GM23338 (cell line): ENCODE data around the gene DGLUCY.

Experiments used
- CREB1 ChIP-seq: fragments of 250-450 bp; sonication (Bioruptor Pico); IDR thresholded peaks from 2 replicates; pipeline ENCODE4 v1.5.0; 2020; ENCODE audit warnings: low read depth, mild to moderate bottlenecking, moderate library complexity
- EZH2 ChIP-seq: fragments of 200-600 bp; sonication (generic); IDR thresholded peaks from one replicate; pipeline ENCODE4 v1.8.0; 2017; ENCODE audit warnings: antibody characterized with exemption, mild to moderate bottlenecking, low read depth; ENCODE audit not compliant: unreplicated experiment
- EZH2phosphoT487 ChIP-seq: fragments of 200-600 bp; sonication (generic); IDR thresholded peaks from one replicate; pipeline ENCODE4 v1.8.1; 2018; ENCODE audit warnings: antibody characterized with exemption; ENCODE audit not compliant: unreplicated experiment
- JUNB ChIP-seq: IDR thresholded peaks from one replicate; pipeline ENCODE4 v1.6.1; 2016; ENCODE audit warnings: antibody characterized with exemption; ENCODE audit not compliant: unreplicated experiment
- NANOG ChIP-seq: IDR thresholded peaks from 2 replicates; pipeline ENCODE4 v1.6.1; 2016; ENCODE audit warnings: antibody characterized with exemption, borderline replicate concordance
- POLR2AphosphoS5 ChIP-seq: IDR thresholded peaks from 2 replicates; pipeline ENCODE4 v1.6.1; 2016; ENCODE audit warnings: antibody characterized with exemption, low read depth
- STAT1 ChIP-seq: IDR thresholded peaks from one replicate; pipeline ENCODE4 v1.6.1; 2016; ENCODE audit warnings: antibody characterized with exemption; ENCODE audit not compliant: unreplicated experiment
- ZNF114 ChIP-seq: fragments of 250-450 bp; sonication (Bioruptor Pico); IDR thresholded peaks from 2 replicates; pipeline ENCODE4 v1.5.0; 2020; ENCODE audit warnings: mild to moderate bottlenecking, moderate library complexity
- ZNF462 ChIP-seq: fragments of 250-450 bp; sonication (Bioruptor Pico); IDR thresholded peaks from 2 replicates; pipeline ENCODE4 v1.5.0; 2020; ENCODE audit warnings: mild to moderate bottlenecking, moderate library complexity
- TF ChIP-seq, protein P1 (sequence below), 2 experiments: fragments of 200-600 bp in 1 of 2; sonication (generic) in 1 of 2; conservative IDR thresholded peaks; 2 replicates each; pipeline versions ENCODE4 v1.5.1 to v1.6.1; 2016 to 2017; ENCODE audit warnings: antibody characterized with exemption in 2 of 2, low read depth in 2 of 2, mild to moderate bottlenecking in 2 of 2, moderate library complexity in 1 of 2
- TF ChIP-seq, protein P2 (sequence below): IDR thresholded peaks from one replicate; pipeline ENCODE4 v1.6.1; 2018; ENCODE audit warnings: antibody characterized with exemption; ENCODE audit not compliant: unreplicated experiment

GRCh38 chr14:91173904-91174303 is 60.0 kb downstream of the DGLUCY start:
- TF ChIP-seq, protein P1, sequence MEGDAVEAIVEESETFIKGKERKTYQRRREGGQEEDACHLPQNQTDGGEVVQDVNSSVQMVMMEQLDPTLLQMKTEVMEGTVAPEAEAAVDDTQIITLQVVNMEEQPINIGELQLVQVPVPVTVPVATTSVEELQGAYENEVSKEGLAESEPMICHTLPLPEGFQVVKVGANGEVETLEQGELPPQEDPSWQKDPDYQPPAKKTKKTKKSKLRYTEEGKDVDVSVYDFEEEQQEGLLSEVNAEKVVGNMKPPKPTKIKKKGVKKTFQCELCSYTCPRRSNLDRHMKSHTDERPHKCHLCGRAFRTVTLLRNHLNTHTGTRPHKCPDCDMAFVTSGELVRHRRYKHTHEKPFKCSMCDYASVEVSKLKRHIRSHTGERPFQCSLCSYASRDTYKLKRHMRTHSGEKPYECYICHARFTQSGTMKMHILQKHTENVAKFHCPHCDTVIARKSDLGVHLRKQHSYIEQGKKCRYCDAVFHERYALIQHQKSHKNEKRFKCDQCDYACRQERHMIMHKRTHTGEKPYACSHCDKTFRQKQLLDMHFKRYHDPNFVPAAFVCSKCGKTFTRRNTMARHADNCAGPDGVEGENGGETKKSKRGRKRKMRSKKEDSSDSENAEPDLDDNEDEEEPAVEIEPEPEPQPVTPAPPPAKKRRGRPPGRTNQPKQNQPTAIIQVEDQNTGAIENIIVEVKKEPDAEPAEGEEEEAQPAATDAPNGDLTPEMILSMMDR (conservative IDR thresholded peaks at IDR 0.05; ENCODE audit: low read depth in 2 of 2), result no peak
- TF ChIP-seq, protein P2, sequence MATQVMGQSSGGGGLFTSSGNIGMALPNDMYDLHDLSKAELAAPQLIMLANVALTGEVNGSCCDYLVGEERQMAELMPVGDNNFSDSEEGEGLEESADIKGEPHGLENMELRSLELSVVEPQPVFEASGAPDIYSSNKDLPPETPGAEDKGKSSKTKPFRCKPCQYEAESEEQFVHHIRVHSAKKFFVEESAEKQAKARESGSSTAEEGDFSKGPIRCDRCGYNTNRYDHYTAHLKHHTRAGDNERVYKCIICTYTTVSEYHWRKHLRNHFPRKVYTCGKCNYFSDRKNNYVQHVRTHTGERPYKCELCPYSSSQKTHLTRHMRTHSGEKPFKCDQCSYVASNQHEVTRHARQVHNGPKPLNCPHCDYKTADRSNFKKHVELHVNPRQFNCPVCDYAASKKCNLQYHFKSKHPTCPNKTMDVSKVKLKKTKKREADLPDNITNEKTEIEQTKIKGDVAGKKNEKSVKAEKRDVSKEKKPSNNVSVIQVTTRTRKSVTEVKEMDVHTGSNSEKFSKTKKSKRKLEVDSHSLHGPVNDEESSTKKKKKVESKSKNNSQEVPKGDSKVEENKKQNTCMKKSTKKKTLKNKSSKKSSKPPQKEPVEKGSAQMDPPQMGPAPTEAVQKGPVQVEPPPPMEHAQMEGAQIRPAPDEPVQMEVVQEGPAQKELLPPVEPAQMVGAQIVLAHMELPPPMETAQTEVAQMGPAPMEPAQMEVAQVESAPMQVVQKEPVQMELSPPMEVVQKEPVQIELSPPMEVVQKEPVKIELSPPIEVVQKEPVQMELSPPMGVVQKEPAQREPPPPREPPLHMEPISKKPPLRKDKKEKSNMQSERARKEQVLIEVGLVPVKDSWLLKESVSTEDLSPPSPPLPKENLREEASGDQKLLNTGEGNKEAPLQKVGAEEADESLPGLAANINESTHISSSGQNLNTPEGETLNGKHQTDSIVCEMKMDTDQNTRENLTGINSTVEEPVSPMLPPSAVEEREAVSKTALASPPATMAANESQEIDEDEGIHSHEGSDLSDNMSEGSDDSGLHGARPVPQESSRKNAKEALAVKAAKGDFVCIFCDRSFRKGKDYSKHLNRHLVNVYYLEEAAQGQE, result no peak
- TF ChIP-seq JUNB, result no peak
- TF ChIP-seq EZH2, result no peak
- no peak for TF ChIP-seq ZNF462 (CRISPR knock-in tag)
- TF ChIP-seq POLR2AphosphoS5, result no peak
- no peak for TF ChIP-seq EZH2phosphoT487
- TF ChIP-seq CREB1 (CRISPR knock-in tag), result no peak
- TF ChIP-seq STAT1, result no peak
- no peak for TF ChIP-seq NANOG
- TF ChIP-seq ZNF114 (CRISPR knock-in tag), result no peak
